ENCODE data around the gene LOC128125822.

Gene LOC128125822

GRCh38 chr6:63572044-63572746 is at the start of gene LOC128125822, which contains the start of gene PTP4A1:
TSS of gene LOC128125822 (plus strand) at chr6:63572480.
TSS of gene PTP4A1 (plus strand) at chr6:63572480. CDS start at chr6:63576881, 4,401 bp downstream.
- DNase-seq (ENCODE audit: low read depth, low spot score), result peak; percentile 81
- in situ Hi-C loops (cut with MboI) (loop anchor here (5.0 kb wide), 1 partner anchor 220 kb away; no protein-coding TSS in a partner anchor), intact Hi-C loops (cut with micrococcal nuclease; ENCODE audit: unreplicated experiment) (loop anchor here (5.0 kb wide), 1 partner anchor 265 kb away; no protein-coding TSS in a partner anchor)
- ATAC-seq, result peak; percentile 91
- ChIA-PET SMC1A (ENCODE audit: uncharacterized antibody, unreplicated experiment) (interaction anchor here (0.6 to 1.8 kb wide), 4 partner anchors 18 to 63 kb away, joined by 3 to 9 read pairs (median 5); no protein-coding TSS in a partner anchor), CTCF (interaction anchor here (1.6 kb wide), 1 partner anchor 220 kb away, joined by 12 read pairs; no protein-coding TSS in a partner anchor), POLR2A (interaction anchor here (0.7 kb wide), 1 partner anchor 68 kb away, joined by 3 read pairs; no protein-coding TSS in a partner anchor), RAD21 (ENCODE audit: unreplicated experiment) (interaction anchor here (1.0 to 2.8 kb wide), 2 partner anchors 19 to 220 kb away, joined by 3 to 14 read pairs; no protein-coding TSS in a partner anchor)
- H3K27me3 ChIP-seq (replicated peaks in 1 of 2; ENCODE audit: control insufficient read depth in 2 of 2, insufficient read depth in 2 of 2, low read length in 1 of 2), result no peaks in the 10 kb centered on the region
- H3K9me3 ChIP-seq (replicated peaks; ENCODE audit: control insufficient read depth, insufficient read depth, low read length), result no peaks in the 10 kb centered on the region; the same call in 2 of the 3 replicates
- no peaks in the 10 kb centered on the region for H4K20me1 ChIP-seq (ENCODE audit: control insufficient read depth, insufficient read depth)
- peak within 1 kb of the TSS; percentile 80 for H3K4me3 ChIP-seq
- peaks cover 0 to 3% of the 10 kb centered on the region in 2 experiments; a peak in 1 of 4 replicates for H3K36me3 ChIP-seq (ENCODE audit: control insufficient read depth in 2 of 2, insufficient read depth in 2 of 2, low read length in 1 of 2)
- under 1% methylated on average over 66 of the region's 73 CpGs for WGBS (ENCODE audit: insufficient coverage, insufficient replicate concordance, low lambda C conversion rate, missing lambda C conversion rate)
- TSS peak; percentile 86 for BruUV-seq (replicated peaks)
- peaks cover 49% of the 10 kb centered on the region for H3K79me2 ChIP-seq (ENCODE audit: control insufficient read depth, insufficient read depth, low read length)
- no peak for FAIRE-seq
- H3K9ac ChIP-seq (ENCODE audit: control insufficient read depth, insufficient read depth, low read length), result peak within 1 kb of the TSS; percentile 82
- peak within 1 kb of the TSS; percentile 89 for H2AFZ ChIP-seq (ENCODE audit: control insufficient read depth, low read depth, low read length)
- H3K4me2 ChIP-seq (ENCODE audit: control insufficient read depth, insufficient read depth), result peak within 1 kb of the TSS; percentile 94
- no peaks in the 10 kb centered on the region; the same call in 1 of the 2 replicates for H3K4me1 ChIP-seq (ENCODE audit: control insufficient read depth, insufficient read depth, low read length)
- peak within 1 kb of the TSS; percentile 98 for H3K27ac ChIP-seq (ENCODE audit: control insufficient read depth, insufficient read depth)
- TF ChIP-seq ZNF217 (IDR thresholded peaks at IDR 0.05), result no peak
- peak; percentile 80 to 84 for TF ChIP-seq IKZF2 (IDR thresholded peaks at IDR 0.05)
- no peak for TF ChIP-seq KAT2A (conservative IDR thresholded peaks at IDR 0.05; ENCODE audit: control insufficient read depth, low read depth, low read length)
- TF ChIP-seq, protein P1, sequence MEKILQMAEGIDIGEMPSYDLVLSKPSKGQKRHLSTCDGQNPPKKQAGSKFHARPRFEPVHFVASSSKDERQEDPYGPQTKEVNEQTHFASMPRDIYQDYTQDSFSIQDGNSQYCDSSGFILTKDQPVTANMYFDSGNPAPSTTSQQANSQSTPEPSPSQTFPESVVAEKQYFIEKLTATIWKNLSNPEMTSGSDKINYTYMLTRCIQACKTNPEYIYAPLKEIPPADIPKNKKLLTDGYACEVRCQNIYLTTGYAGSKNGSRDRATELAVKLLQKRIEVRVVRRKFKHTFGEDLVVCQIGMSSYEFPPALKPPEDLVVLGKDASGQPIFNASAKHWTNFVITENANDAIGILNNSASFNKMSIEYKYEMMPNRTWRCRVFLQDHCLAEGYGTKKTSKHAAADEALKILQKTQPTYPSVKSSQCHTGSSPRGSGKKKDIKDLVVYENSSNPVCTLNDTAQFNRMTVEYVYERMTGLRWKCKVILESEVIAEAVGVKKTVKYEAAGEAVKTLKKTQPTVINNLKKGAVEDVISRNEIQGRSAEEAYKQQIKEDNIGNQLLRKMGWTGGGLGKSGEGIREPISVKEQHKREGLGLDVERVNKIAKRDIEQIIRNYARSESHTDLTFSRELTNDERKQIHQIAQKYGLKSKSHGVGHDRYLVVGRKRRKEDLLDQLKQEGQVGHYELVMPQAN (conservative IDR thresholded peaks at IDR 0.05), result peak; percentile 54
- peak; percentile 46 for TF ChIP-seq PBX3 (IDR thresholded peaks at IDR 0.05; ENCODE audit: insufficient replicate concordance, low read depth, low read length)
- TF ChIP-seq, protein P2, sequence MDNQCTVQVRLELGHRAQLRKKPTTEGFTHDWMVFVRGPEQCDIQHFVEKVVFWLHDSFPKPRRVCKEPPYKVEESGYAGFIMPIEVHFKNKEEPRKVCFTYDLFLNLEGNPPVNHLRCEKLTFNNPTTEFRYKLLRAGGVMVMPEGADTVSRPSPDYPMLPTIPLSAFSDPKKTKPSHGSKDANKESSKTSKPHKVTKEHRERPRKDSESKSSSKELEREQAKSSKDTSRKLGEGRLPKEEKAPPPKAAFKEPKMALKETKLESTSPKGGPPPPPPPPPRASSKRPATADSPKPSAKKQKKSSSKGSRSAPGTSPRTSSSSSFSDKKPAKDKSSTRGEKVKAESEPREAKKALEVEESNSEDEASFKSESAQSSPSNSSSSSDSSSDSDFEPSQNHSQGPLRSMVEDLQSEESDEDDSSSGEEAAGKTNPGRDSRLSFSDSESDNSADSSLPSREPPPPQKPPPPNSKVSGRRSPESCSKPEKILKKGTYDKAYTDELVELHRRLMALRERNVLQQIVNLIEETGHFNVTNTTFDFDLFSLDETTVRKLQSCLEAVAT (IDR thresholded peaks at IDR 0.05), result peak; percentile 1; the same call in 1 of the 2 replicates
- no peak for TF ChIP-seq SUPT20H (IDR thresholded peaks at IDR 0.05; ENCODE audit: borderline replicate concordance, control insufficient read depth, low read depth, low read length)
- 0 out of 2 replicates have a peak, but pooled peaks have one; percentile 56 for TF ChIP-seq IRF3 (IDR thresholded peaks at IDR 0.05)
- no peak for TF ChIP-seq SKIL (IDR thresholded peaks at IDR 0.05; ENCODE audit: low read depth, poor library complexity, severe bottlenecking)
- TF ChIP-seq USF1 (IDR thresholded peaks at IDR 0.05; ENCODE audit: borderline replicate concordance, extremely low read length, insufficient read depth, low read depth, low read length), result no peak
- peak; percentile 67 for TF ChIP-seq ATF7 (IDR thresholded peaks at IDR 0.05; ENCODE audit: low read depth)

Measured in GM12878 (cell line).